ENCODE measurements around the gene BBOX1.

- TF ChIP-seq ZNF274 (IDR thresholded peaks at IDR 0.05; ENCODE audit: low read depth, low read length) (no peak), SUZ12 (IDR thresholded peaks at IDR 0.05; ENCODE audit: extremely low read depth, insufficient read depth, insufficient read length) (no peak), YY1 (IDR thresholded peaks at IDR 0.05; ENCODE audit: insufficient read depth, insufficient read length) (no peak)
Measured at GRCh38 chr11:27089746-27090145, 49.1 kb downstream of the BBOX1 start.

Measured in NT2/D1 (cell line).